HG03135 (cell line): Measurements from ENCODE around the gene SPIRE1.
A peak's percentile ranks its signal among the peaks of the same experiment; 100 is the strongest.

Experiments
- ATAC-seq: cut with Tn5 transposase; IDR thresholded peaks from one replicate; pipeline ENCODE4 v1.9.1; 2021; ENCODE audit warnings: mild to moderate bottlenecking, moderate library complexity; ENCODE audit not compliant: unreplicated experiment

SPIRE1 gene

DNA sequence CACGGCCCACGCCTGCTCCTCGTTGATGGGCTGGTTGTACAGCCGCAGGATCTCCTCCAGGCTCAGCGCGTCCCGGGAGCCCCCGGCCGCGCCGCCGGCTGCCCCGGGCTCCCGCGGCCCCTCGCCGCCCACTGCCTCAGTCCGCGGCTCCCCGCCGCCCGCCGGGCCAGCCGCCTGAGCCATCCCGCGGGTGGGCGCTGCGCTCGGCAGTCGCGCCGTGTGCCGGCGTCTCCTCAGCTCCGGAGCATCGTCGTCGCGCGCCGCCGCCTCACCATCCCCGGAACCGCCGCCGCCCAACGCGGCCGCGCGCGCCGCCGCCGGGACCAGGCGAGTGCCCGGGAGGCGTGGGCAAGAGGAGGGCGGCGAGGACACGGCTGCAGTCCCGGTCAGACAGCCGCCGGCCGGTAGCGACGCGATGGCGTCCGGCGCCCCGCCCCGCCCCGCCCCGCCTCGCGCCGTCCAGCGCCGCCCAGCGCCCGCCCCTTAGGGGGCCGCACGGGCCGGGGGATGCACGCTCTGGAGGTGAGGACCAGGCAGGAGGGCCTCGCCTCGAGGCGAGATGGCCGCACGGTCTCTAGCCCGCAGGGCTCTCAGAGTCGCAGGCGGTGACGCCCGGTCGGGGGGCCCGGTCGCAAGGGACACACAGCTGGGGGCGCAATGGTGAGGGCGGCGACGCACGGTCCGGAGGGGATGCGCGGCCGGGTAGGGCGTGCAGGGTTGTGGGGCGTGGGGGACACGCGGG is at the start of gene SPIRE1:
Gene SPIRE1 (minus strand): TSS at position 424 of the 742 bp plus-strand sequence. CDS start 241 bp downstream, at position 183.
- ATAC-seq, result peak; percentile 46

GRCh38 chr18:12703664-12704063 is 45.8 kb upstream of the SPIRE1 start:
- no peak for ATAC-seq

DNA sequence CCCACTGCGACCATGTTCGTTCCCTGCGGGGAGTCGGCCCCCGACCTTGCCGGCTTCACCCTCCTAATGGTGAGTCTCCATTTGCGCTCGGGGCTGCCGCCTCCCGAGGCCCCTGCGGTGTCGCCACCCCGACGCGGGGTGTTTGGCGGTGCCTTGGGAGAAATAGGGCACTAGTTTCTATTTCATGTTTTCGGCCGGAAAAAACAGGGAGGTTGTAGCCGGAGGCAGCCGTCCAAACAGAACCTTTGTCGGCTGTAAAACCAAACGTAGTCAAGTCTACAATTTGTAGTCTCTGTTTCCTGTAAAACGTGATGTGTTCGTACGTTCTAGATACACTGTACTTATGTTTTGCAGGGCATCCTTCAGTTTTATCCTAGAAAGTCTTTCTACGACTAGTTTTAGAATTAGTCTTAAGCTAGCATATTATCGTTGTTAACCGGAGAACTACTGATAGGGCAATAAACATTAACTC is 45.2 kb upstream of the SPIRE1 start:
- ATAC-seq, result peak; percentile 33

- ATAC-seq, result peak; percentile 79
Observed at GRCh38 chr18:12702221-12703095, 44.6 kb upstream of the SPIRE1 start, which contains the start of the genes CEP76 and PSMG2. Gene CEP76, minus strand, starts transcription at chr18:12702723. Its CDS starts 175 bp downstream, at chr18:12702548. Gene PSMG2, plus strand, starts transcription at chr18:12703042. Its CDS starts 66 bp downstream, at chr18:12703108.

DNA sequence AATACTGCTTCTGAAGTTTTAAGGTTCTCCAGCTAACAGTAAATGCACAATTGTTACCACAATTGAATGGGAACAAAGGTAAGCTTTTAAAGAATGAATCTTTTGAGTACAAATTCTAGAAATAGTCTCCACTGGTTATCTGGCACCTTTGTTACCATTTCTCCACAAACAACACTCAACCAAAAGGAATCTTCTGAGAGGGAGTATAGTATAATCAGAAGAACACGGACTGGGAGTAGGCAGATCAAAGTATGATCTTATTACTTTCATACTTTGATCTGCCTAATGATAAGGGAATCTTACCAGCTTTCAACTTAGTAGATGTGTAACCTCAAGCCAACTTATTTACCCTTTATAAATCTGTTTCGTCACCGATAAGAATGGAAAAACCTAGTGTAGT is 43.3 kb upstream of the SPIRE1 start:
- no peak for ATAC-seq

DNA sequence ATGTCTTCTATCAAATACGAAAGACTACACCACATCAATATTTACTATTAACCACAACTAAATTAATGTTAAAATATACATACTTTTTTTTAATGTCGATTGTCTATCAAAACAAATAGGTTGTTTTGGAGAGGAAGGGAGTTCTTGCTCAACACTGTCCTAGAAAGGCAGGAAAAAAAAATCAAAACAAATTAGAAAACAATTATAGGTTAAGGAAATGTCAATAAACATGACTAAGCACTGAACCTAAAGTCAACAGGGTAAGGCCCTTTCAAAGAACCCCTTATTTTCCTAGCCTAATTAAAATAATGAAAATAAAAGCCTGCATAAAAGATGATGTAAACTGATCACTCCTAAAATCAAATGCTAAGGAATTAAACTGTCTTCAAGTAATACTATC is 41.8 kb upstream of the SPIRE1 start:
- ATAC-seq, result no peak

DNA sequence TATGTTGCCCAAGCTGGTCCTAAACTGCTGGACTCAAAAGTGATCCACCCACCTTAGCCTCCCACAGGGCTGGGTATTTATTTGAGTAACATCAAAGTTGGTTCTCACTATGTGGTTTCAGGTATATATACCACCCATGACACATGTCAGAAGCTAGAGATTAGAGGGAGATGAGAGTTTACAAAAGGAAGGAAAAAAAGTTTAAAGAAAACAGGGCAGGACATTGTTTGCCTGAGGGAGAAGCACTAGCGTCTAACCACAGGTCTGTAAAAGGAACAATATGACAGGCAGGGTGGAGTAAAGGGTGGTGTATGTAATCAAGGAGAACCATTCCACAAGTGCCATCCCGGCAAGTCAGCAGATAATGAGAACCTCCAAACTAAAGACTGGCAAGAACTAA is 36.1 kb upstream of the SPIRE1 start:
- ATAC-seq, result no peak

DNA sequence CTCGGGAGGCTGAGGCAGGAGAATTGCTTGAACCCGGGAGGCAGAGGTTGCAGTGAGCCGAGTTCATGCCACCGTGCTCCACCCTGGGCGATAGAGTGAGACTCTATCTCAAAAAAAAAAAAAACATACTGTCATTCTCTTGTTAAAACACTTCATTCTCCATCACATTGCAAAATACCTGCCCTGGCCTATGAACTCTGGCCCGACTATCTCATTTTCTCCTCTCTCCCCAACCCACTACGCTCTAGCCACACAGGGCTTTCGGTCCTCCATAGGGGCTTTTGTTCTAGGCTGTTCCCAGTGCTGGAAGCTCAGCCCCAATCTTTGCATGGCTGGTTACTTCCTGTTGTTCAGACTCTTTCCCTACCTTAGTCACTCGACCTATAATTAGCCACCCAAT is 34.3 kb upstream of the SPIRE1 start:
- ATAC-seq, result no peak

GRCh38 chr18:12689256-12689850 is 31.4 kb upstream of the SPIRE1 start:
- no peak for ATAC-seq

GRCh38 chr18:12686100-12686499 is 28.2 kb upstream of the SPIRE1 start:
- no peak for ATAC-seq

DNA sequence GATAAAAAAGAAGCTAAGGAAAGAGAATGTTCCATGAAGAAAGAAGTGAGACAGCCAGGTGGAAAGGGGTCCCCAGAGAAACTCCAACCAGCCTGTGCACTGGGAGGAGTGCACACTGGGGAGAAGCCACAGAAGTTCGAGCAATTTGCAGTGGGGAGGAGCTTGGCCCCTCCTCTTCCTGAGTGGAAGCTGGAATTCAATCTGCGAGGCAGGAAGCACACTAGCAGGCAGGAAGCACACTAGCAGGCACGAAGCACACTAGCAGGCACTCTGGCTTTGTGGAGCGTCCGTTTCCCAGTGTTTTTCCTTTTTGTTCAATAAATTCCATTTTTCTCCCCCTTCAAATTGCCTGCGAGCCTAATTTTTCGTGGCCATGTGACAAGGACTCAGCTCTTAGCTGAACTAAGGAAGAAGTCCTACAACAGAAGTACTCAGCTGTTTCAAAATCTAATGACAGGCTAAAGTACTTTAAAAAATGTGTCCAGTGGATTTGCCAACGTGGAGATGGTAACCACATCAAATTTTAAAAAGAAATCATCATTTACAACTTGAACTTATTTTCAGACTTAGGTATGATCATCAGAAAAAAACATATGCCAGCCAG is 21.4 kb upstream of the SPIRE1 start:
- ATAC-seq, result no peak

GRCh38 chr18:12668041-12668440 is 10.1 kb upstream of the SPIRE1 start:
- ATAC-seq, result no peak

DNA sequence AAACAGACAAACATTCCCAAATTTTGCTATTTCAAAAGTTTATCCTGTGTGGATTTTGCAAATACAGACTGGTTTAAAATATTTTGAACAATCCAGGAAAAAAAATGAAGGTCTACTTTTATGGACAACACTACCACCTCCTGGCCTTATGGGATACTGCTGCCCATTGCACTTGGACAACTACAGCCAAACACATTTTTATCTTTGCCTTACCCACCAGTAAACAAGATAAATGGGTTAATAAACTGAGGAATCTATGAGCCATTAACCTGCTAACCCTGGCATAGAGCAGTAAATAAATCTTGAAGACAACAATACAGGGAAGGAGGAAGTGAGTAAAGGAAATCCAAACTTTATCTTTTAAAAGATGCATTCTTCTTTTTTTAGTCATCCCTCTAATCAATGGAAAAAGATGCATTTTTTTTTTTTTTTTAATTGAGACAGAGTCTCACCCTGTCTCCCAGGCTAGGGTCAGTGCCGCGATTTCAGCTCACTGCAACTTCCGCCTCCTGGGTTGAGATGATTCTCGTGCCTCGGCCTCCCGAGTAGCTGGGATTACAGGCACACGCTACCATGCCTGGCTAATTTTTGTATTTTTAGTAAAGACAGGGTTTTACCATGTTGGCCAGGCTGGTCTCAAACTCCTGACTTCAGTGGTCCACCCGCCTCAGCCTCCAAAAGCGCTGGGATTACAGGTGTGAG is 2.1 kb upstream of the SPIRE1 start:
- ATAC-seq, result no peak

GRCh38 chr18:12658426-12659138 is 675 bp upstream of the SPIRE1 start:
- peak; percentile 33 for ATAC-seq

- ATAC-seq, result peak; percentile 16
Observed at GRCh38 chr18:12656938-12657683, 796 bp downstream of the SPIRE1 start.

DNA sequence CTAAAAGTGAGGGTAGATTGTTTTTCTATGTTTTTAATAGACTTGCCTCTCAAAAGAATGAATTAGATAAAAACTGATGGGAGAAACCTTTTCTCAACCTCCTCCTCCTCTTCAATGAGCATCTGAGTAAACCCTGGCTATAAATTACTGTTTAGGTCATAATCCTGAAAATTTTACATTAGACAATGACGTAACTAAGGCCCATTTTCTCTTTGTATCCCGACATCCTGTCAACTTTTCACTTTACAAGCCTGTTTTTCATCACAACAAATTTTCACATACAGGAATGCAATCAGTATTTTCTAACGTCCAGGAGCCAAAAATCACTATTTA is 1.3 kb downstream of the SPIRE1 start:
- ATAC-seq, result no peak

DNA sequence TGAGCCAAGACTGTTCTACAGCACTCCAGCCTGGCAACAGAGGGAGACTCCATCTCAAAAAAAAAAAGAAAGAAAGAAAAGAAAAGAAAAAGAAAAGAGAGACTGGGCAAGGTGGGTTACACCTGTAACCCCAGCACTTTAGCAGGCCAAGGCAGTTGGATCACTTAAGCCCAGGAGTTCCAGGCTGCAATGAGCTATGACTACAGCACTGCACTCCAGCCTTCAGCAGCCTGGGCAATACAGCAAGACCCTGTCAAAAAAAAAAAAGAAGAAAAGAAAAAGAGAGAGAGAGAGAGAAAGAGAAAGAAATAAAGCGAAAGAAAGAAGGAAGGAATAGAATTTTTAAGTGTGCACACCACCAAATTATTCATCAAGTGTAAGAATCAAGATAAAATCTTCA is 2.9 kb downstream of the SPIRE1 start:
- ATAC-seq, result no peak

- no peak for ATAC-seq
Observed at GRCh38 chr18:12652861-12653401, 5.0 kb downstream of the SPIRE1 start.

DNA sequence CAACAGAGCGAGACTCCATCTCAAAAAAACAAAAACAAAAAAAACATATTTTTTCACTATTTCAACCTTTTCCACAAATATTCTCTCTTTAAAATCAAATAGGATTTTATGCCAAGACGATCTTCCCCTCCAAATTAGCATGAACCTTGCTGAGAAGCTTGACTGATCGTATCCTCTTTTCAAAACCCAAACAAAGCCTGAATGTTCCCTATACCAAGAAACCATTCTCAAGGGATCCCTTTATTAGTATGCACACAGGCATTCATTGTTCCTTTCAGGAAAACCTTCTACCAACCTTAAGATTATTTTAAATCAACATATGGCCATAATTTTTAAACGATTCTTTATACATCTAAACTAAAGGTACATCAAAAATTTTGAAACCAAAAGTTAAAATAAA is 6.3 kb downstream of the SPIRE1 start:
- ATAC-seq, result no peak
